ENCODE results near the gene CDC42EP4. TPM values are rescaled to one million over a fixed set of nuclear protein-coding genes. Genes with fewer than 3 reads are reported as not detected.

Gene CDC42EP4
- total and polyA plus RNA-seq, 4 donors, result 50.4 to 106 (median 78.1) TPM

DNA sequence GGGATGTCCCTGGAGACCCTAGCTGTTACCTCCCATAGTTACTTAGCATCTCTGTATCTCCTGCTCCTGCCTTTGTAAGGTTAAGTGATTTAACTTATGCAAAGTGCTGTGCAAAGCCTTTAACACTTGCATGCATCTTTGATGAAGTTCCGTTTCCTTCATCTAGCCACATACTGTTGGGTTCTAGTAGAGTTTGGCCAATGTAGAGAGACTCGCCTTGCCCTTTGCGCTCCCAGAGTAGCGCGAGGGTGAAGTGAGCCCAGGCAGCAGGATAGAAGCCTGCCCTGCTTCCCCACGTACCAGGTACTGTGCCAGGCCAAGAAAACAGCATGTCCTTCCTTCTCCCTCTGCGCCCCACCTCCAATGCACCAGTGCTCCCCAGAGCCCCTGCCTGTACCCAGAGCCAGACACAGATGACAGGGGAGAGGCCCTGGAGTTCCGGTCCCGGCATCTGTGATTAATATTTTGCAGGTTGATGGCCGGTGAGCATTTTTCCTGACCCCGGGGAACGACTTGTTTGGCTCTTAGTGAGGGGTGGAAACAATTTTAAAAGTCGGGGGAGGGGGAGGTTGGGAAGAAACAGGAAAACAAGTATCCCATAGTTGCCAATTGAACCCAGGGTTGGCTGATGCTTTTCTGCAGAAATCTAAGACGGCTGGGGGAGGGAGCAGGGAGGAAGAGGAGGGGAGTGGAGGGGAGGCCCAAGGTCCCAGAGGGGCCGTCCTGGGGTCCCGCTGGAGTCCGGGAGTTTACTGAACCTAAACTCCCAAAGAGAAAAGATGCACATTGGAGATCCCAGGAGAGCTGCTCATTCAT is 13.1 kb upstream of the CDC42EP4 start:
- DNase-seq (ENCODE audit: low read depth in 4 of 6, low spot score in 6 of 6), result no peak
- Histone ChIP-seq H3K36me3 (ENCODE audit: control insufficient read depth, insufficient read depth, low read length) (no peaks in the 10 kb centered on the region), H3K4me1 (ENCODE audit: control insufficient read depth, insufficient read depth, low read length) (peaks cover 12% of the 10 kb centered on the region), H3K9me3 (ENCODE audit: control insufficient read depth, insufficient read depth, low read length) (no peaks in the 10 kb centered on the region), H3K27ac (ENCODE audit: low read depth, low read length) (no peak overlapping the region), H3K27me3 (ENCODE audit: control insufficient read depth, insufficient read depth, low read length) (no peaks in the 10 kb centered on the region), H3K4me3 (ENCODE audit: low read depth, low read length) (no peak overlapping the region)
- WGBS (ENCODE audit: insufficient coverage), result 66% methylated on average over 15 of the region's 17 CpGs

DNA sequence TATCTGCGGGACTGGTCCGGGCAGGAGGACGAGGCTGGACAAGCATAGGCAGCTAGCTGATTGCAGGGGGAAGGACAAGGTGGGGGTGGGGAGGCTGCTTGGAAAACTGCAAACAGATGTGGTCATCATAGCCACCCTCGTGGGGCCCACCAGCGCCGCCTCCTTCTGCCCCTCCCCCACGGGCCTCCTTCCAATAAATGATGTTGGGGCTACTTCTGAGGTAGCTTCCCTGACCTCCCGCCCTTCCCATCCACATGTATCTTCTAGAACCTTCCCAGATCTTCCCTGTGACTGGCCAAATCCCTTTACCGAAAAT is 12.3 kb upstream of the CDC42EP4 start:
- DNase-seq (ENCODE audit: low read depth in 4 of 6, low spot score in 6 of 6), result no peak
- H3K4me1 ChIP-seq (ENCODE audit: control insufficient read depth, insufficient read depth, low read length), result peaks cover 12% of the 10 kb centered on the region
- no peaks in the 10 kb centered on the region for H3K9me3 ChIP-seq (ENCODE audit: control insufficient read depth, insufficient read depth, low read length)
- no peak overlapping the region for H3K4me3 ChIP-seq (ENCODE audit: low read depth, low read length)
- WGBS (ENCODE audit: insufficient coverage), result 66% methylated on average over 8 of the region's 9 CpGs
- H3K36me3 ChIP-seq (ENCODE audit: control insufficient read depth, insufficient read depth, low read length), result no peaks in the 10 kb centered on the region
- H3K27ac ChIP-seq (ENCODE audit: low read depth, low read length), result no peak overlapping the region
- no peaks in the 10 kb centered on the region for H3K27me3 ChIP-seq (ENCODE audit: control insufficient read depth, insufficient read depth, low read length)

DNA sequence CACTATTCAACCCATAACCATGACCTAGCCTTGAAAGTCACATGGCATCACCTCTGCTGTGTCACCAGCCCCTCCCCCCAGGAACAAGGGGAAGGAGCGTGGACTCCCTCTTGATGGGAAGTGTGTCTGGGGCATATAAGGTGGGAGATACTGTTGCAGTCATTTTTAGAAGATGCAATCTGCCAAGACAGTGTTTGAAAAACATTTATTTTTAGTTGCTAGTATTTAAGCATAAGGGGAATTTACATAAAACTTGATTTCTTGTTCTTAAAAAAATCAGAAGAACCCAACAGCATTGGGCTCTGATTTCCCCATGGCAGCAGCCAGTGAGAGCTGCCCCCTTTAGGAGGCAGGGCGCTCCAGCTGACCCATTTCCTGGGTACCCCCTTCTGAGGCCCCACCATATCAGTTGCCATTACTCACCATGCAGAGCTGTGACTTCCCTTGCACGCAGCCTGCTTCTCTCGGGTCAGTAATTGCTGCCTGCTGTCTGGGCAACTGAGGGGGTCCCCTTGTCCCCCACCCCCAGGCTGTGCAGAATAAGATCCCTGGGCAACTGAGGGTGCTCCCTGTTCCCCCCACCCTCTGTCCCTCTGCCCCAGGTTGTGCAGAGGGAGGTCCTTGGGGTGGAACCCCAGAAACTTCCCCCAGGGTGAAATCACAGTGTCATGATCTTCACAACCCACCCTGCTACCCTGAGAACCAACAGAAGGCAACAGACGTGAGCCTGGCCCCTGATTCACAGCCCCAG is 11.8 kb upstream of the CDC42EP4 start:
- WGBS (ENCODE audit: insufficient coverage), result 78% methylated on average over 1 of the region's 5 CpGs
- no peaks in the 10 kb centered on the region for H3K36me3 ChIP-seq (ENCODE audit: control insufficient read depth, insufficient read depth, low read length)
- H3K27ac ChIP-seq (ENCODE audit: low read depth, low read length), result no peak overlapping the region
- peak in 1 of 6 donors; percentile 54 for DNase-seq (ENCODE audit: low read depth in 4 of 6, low spot score in 6 of 6)
- H3K4me1 ChIP-seq (ENCODE audit: control insufficient read depth, insufficient read depth, low read length), result peaks cover 12% of the 10 kb centered on the region
- H3K4me3 ChIP-seq (ENCODE audit: low read depth, low read length), result no peak overlapping the region
- no peaks in the 10 kb centered on the region for H3K27me3 ChIP-seq (ENCODE audit: control insufficient read depth, insufficient read depth, low read length)
- no peaks in the 10 kb centered on the region for H3K9me3 ChIP-seq (ENCODE audit: control insufficient read depth, insufficient read depth, low read length)

DNA sequence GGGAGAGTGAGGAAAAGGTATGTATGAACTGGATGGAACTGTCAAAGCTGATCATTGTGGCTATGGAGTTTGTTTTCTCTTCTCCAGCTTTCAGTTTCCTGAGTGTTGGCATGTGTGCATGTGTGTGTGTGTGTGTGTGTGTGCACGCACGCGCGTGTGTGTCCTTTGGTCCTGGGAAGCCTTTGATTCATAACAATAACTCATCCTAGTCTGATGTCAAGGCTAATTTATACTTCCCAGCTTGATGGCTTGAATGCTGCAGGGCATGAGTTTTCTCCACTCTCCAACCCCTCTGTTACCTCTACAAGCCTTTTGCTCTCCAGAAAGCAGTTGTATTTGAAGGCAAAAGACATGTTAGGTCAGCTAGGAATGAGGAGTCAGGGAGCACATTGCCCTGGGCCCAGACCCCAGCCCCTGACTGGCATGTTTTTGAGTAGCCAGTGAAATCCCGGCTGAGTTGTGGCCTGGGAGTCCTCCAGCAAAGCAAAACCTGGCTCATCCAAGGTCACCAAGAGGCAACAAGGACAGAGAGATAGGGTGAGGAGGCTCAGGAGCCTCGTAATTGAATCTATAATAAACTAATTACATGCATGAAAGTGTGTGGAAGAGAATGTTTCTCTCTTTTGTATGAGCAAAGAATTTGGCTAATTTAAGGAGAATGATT is 8.9 kb upstream of the CDC42EP4 start:
- no peaks in the 10 kb centered on the region for H3K9me3 ChIP-seq (ENCODE audit: control insufficient read depth, insufficient read depth, low read length)
- no peak overlapping the region for H3K27ac ChIP-seq (ENCODE audit: low read depth, low read length)
- peaks cover 22% of the 10 kb centered on the region for H3K4me1 ChIP-seq (ENCODE audit: control insufficient read depth, insufficient read depth, low read length)
- H3K27me3 ChIP-seq (ENCODE audit: control insufficient read depth, insufficient read depth, low read length), result no peaks in the 10 kb centered on the region
- no peak for DNase-seq (ENCODE audit: low read depth in 4 of 6, low spot score in 6 of 6)
- WGBS (ENCODE audit: insufficient coverage), result 33% methylated on average over 1 of the region's 6 CpGs
- no peak overlapping the region for H3K4me3 ChIP-seq (ENCODE audit: low read depth, low read length)
- no peaks in the 10 kb centered on the region for H3K36me3 ChIP-seq (ENCODE audit: control insufficient read depth, insufficient read depth, low read length)

DNA sequence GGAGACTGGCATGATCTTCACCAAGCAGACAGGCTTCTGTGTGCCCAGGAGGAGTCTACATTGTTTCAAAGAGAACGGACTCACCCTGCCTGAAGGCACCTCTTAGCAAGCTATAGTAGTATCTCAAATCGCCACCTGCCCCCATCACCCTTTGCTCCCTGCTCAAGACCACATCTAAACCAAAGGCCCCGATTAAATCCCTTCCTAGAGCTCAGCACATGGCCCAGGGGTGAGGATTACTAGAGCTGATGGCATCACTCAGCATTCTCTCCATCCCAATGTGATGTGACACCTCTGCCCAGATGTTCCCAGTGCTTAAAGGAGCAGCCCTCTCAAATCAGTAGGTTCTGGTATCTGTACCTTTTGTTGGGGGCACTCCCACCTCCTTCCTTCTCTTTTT is 8.0 kb upstream of the CDC42EP4 start:
- Histone ChIP-seq H3K9me3 (ENCODE audit: control insufficient read depth, insufficient read depth, low read length) (no peaks in the 10 kb centered on the region), H3K4me1 (ENCODE audit: control insufficient read depth, insufficient read depth, low read length) (peaks cover 22% of the 10 kb centered on the region), H3K36me3 (ENCODE audit: control insufficient read depth, insufficient read depth, low read length) (no peaks in the 10 kb centered on the region), H3K27me3 (ENCODE audit: control insufficient read depth, insufficient read depth, low read length) (no peaks in the 10 kb centered on the region), H3K4me3 (ENCODE audit: low read depth, low read length) (no peak overlapping the region), H3K27ac (ENCODE audit: low read depth, low read length) (no peak overlapping the region)
- WGBS (ENCODE audit: insufficient coverage), result 90% methylated on average over 2 of the region's 3 CpGs
- no peak for DNase-seq (ENCODE audit: low read depth in 4 of 6, low spot score in 6 of 6)

DNA sequence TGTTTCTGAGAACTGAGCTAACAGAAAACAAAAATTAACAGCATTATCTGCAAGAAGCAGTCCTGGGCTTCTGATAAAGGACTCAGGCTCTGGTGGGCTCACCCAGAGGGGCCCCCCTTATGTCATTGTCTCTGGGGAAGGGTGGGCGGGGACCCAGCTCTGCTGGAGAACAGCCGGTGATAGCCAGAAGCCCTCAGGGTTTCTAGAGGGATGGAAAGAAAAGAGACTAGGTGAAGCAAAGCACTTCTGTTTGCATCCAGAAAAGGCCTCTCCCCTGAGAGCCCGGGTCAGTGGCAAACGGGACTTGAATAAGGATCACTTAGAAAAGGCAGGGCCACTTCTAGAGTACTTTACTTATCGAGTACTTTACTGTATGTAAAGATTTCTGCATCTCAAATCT is 7.0 kb upstream of the CDC42EP4 start:
- no peaks in the 10 kb centered on the region for H3K9me3 ChIP-seq (ENCODE audit: control insufficient read depth, insufficient read depth, low read length)
- DNase-seq (ENCODE audit: low read depth in 4 of 6, low spot score in 6 of 6), result no peak
- H3K27ac ChIP-seq (ENCODE audit: low read depth, low read length), result no peak overlapping the region
- H3K36me3 ChIP-seq (ENCODE audit: control insufficient read depth, insufficient read depth, low read length), result no peaks in the 10 kb centered on the region
- WGBS (ENCODE audit: insufficient coverage), result 33% methylated on average over 3 of the region's 5 CpGs
- no peaks in the 10 kb centered on the region for H3K27me3 ChIP-seq (ENCODE audit: control insufficient read depth, insufficient read depth, low read length)
- no peak overlapping the region for H3K4me3 ChIP-seq (ENCODE audit: low read depth, low read length)
- peaks cover 19% of the 10 kb centered on the region for H3K4me1 ChIP-seq (ENCODE audit: control insufficient read depth, insufficient read depth, low read length)

DNA sequence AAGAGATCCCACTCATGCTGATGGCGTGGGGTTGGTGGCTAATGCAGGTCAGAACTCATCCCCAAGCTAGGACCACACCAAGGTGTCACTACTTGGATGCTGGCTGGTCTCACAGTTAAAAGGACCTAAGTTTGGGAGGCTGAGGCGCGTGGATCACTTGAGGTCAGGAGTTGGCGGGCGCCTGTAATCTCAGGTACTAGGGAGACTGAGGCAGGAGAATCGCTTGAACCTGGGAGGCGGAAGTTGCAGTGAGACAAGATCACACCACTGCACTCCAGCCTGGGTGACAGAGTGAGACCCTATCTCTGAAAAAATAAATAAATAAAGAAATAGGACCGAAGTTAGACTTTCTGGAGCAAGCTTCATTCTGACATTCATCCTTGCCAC is 6.6 kb upstream of the CDC42EP4 start:
- no peak for DNase-seq (ENCODE audit: low read depth in 4 of 6, low spot score in 6 of 6)
- no peaks in the 10 kb centered on the region for H3K36me3 ChIP-seq (ENCODE audit: control insufficient read depth, insufficient read depth, low read length)
- H3K27ac ChIP-seq (ENCODE audit: low read depth, low read length), result no peak overlapping the region
- H3K9me3 ChIP-seq (ENCODE audit: control insufficient read depth, insufficient read depth, low read length), result no peaks in the 10 kb centered on the region
- no peak overlapping the region for H3K4me3 ChIP-seq (ENCODE audit: low read depth, low read length)
- H3K27me3 ChIP-seq (ENCODE audit: control insufficient read depth, insufficient read depth, low read length), result no peaks in the 10 kb centered on the region
- 100% methylated on average over 6 of the region's 8 CpGs for WGBS (ENCODE audit: insufficient coverage)
- H3K4me1 ChIP-seq (ENCODE audit: control insufficient read depth, insufficient read depth, low read length), result peaks cover 15% of the 10 kb centered on the region

DNA sequence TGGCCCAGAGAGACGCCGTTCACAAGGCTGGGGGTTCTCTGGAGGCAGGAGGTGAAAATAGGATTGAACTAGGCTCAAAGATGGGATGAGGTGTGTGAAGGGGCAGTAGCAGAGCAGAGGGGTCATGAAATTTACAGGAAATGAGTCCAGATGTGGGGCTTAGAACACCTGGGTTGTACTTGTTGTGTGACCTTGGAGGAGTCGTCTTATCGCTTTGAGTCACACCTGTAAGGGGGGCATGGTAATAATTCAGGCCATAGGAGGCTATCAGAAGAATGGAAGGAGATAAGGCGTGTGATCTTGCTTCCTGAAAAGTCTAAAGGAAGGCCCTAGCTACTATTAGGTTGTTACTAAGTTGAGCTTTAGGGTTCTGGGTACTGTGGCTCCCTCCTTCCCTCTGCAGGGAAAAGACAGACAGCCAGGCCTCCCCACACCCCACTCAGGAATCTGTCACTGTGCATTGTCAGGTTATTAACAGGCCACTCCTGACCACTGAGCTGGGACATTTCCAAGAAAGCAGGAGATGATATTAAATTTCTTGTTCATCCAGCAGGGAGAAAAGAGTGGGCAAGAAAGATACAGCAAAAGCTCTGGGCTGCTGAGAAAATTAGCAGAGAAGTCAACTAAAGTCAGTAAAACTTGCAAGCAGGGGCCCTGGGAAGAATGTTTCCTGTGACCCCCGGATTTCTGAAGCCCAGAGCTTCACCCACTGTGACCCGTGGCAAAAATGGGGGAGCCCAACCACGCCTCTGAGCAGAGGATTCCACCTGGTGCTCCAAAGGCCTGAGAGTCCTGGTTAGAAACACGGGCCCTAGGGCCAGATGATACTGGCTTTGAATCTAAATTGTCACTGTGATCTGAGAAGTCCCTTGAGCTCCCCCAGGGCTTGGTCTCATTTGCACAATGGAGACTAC is 6.0 kb upstream of the CDC42EP4 start:
- Histone ChIP-seq H3K27ac (ENCODE audit: low read depth, low read length) (no peak overlapping the region), H3K4me1 (ENCODE audit: control insufficient read depth, insufficient read depth, low read length) (peaks cover 16% of the 10 kb centered on the region), H3K9me3 (ENCODE audit: control insufficient read depth, insufficient read depth, low read length) (no peaks in the 10 kb centered on the region), H3K27me3 (ENCODE audit: control insufficient read depth, insufficient read depth, low read length) (no peaks in the 10 kb centered on the region), H3K4me3 (ENCODE audit: low read depth, low read length) (no peak overlapping the region), H3K36me3 (ENCODE audit: control insufficient read depth, insufficient read depth, low read length) (no peaks in the 10 kb centered on the region)
- no peak for DNase-seq (ENCODE audit: low read depth in 4 of 6, low spot score in 6 of 6)
- WGBS (ENCODE audit: insufficient coverage), result 86% methylated on average over 9 of the region's 9 CpGs

DNA sequence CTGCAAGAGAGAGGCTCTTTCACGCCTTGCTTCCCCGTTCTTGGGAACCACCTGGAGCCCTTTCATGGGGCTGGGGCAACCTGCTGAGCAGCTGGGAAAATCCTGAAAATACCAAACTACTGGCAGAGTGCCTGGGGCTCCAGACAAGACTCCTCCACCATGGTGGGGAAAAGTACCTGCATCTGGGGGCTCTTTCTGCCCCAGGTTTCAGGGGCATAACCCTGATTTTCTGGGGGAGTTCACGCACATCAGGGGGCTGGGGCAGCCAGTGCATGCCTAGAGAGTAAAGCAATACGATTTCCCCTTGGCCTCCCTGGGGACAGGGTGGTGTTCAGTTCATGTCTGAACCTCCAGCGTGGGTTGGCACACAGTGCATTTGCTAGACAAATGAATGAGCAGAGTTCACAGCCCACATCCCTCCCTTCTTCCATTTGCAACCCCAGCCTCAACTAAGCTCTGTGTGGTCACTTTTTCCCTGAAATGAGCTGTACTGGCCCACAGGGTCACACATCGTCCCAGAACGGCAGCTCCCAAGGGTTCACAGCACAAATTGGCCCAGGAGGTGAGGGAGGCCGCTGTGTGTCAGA is 5.2 kb upstream of the CDC42EP4 start:
- Histone ChIP-seq H3K27ac (ENCODE audit: low read depth, low read length) (no peak overlapping the region), H3K4me3 (ENCODE audit: low read depth, low read length) (no peak overlapping the region), H3K36me3 (ENCODE audit: control insufficient read depth, insufficient read depth, low read length) (no peaks in the 10 kb centered on the region), H3K27me3 (ENCODE audit: control insufficient read depth, insufficient read depth, low read length) (no peaks in the 10 kb centered on the region), H3K4me1 (ENCODE audit: control insufficient read depth, insufficient read depth, low read length) (peaks cover 24% of the 10 kb centered on the region), H3K9me3 (ENCODE audit: control insufficient read depth, insufficient read depth, low read length) (no peaks in the 10 kb centered on the region)
- 64% methylated on average over 6 of the region's 8 CpGs for WGBS (ENCODE audit: insufficient coverage)
- no peak for DNase-seq (ENCODE audit: low read depth in 4 of 6, low spot score in 6 of 6)

Data from spinal cord (tissue), 10 donors.